Measurements from ENCODE around the gene SPTBN4.

The SPTBN4 gene

DNA sequence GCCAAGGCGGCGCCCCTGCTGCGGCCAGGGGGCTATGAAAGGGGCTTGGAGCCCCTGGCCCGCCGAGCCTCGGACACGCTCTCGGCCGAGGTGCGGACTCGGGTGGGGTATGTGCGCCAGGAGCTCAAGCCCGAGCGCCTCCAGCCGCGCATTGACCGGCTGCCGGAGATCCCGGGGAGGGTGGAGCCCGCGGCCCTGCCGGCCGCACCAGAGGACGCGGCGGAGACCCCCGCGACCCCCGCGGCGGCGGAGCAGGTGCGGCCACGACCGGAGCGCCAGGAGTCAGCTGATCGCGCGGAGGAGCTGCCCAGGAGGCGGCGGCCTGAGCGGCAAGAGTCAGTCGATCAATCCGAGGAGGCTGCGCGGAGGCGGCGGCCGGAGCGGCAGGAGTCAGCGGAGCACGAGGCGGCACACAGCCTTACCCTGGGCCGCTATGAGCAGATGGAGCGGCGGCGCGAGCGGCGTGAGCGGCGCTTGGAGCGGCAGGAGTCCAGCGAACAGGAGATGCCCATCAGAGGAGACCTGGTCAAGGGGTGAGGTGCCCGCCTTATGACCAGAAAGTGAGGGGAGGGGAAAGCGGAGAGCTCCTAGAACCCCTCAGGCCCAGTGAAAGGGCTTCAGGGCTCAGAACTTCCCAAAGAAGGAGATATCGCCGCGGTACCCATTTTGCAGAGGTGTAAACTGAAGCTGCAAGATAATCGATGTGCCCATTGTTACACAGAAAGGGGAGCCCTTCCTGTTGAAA lies 101.1 kb downstream of the SPTBN4 start:
- Mint-ChIP-seq H3K4me3 (peak overlapping the region; percentile 42), H3K27me3 (peaks cover 20% of the 10 kb centered on the region), H3K27ac (no peak overlapping the region), H3K9me3 (peaks cover 4% of the 10 kb centered on the region), H3K4me1 (peaks cover 17% of the 10 kb centered on the region), H3K36me3 (no peaks in the 10 kb centered on the region)

DNA sequence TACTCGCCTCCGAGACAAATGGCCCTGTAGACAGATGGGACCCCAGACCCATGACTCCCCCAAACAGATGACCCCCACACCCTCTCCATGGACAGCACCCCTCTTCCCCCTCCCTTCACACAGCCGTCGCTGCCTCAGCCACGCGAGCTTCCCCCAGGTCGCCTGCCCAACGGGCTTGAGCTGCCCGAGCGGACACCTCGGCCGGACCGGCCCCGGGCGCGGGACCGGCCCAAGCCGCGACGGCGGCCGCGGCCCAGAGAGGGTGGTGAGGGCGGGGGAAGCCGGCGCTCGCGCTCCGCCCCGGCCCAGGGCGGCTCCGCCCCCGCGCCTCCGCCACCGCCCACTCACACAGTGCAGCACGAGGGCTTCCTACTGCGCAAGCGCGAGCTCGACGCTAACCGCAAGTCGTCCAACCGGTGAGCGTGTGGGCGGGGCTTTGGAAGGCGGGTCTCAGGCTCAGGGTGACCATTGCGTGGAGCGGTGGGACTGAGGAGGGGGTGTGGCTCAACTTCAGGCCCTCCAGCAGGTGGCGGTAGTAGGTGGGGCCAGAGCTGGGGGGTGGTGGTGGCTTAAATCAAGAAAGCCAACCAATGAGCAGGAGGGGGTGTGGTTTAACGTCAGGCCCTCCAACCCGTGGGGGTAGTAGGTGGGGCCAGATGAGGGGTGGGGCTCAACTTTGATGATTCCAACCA lies 103.7 kb downstream of the SPTBN4 start:
- Mint-ChIP-seq H3K27me3 (peaks cover 11% of the 10 kb centered on the region), H3K4me3 (peak overlapping the region; percentile 84), H3K36me3 (no peaks in the 10 kb centered on the region), H3K9me3 (peaks cover 4% of the 10 kb centered on the region), H3K4me1 (peaks cover 17% of the 10 kb centered on the region), H3K27ac (peak overlapping the region; percentile 62)

DNA sequence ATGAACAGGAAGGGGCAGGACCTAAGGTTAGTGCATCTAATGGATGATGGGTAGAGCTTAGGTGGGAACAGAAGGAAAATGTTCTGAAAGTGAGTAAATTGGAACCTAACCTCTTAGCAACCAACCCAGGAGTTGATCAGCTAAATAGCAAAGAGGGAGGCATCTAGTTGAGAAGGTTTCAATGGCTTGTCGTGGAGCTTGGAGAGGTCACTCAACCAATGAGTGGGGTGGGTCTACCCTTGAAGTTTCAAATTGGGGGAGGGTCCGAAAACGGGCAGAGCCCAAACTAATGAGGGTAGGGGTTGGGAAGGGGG lies 104.2 kb downstream of the SPTBN4 start:
- Mint-ChIP-seq H3K4me1 (peaks cover 19% of the 10 kb centered on the region), H3K4me3 (peak overlapping the region; percentile 84), H3K9me3 (peaks cover 4% of the 10 kb centered on the region), H3K27ac (peak overlapping the region; percentile 62), H3K27me3 (peaks cover 11% of the 10 kb centered on the region), H3K36me3 (no peaks in the 10 kb centered on the region)

DNA sequence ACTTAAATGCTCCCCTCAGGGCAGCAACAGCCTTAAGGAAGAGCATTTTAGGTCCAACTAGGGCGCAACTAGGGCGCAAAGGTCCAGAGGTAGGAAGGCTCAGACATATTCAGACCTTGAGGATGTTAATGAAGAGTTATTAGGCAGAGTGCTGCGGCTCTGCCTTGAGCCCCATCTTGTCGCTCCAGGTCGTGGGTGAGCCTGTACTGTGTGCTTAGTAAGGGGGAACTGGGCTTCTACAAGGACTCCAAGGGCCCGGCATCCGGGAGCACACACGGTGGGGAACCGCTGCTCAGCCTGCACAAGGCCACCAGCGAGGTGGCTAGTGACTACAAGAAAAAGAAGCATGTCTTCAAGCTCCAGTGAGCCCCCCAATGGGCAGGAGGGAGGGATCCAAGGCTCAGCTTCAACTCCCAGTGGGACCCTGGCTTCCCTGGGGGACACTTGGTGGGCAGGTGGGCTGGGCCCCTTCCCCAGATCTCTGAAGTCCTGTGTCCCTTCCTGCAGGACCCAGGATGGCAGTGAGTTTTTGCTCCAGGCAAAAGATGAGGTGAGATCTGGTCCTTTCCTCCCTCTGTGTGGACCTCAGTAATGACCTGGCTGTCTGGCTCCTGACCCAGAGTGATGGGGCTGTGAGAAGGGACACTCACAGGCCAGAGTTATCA lies 105.2 kb downstream of the SPTBN4 start:
- peaks cover 6% of the 10 kb centered on the region for H3K27me3 Mint-ChIP-seq
- H3K9me3 Mint-ChIP-seq = peaks cover 4% of the 10 kb centered on the region
- no peak overlapping the region for H3K27ac Mint-ChIP-seq
- no peak overlapping the region for H3K4me3 Mint-ChIP-seq
- H3K4me1 Mint-ChIP-seq = peaks cover 20% of the 10 kb centered on the region
- H3K36me3 Mint-ChIP-seq = no peaks in the 10 kb centered on the region

DNA sequence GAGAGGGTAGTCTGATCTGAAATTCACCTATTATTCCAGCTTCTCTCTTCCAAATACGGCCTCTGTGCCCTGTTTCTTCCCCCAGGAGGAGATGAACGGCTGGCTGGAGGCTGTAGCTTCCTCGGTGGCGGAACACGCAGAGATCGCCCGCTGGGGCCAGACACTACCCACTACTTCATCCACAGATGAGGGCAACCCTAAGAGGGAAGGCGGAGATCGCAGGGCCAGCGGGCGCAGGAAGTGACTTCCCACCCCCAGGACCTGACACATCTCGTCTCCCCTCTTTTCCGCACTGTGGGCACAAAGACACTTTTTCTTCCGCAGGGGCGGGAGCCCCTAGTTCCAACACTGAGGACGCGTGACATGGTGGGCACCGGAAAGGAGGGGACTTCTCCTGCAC lies 108.5 kb downstream of the SPTBN4 start:
- Mint-ChIP-seq H3K36me3 (peaks cover 5% of the 10 kb centered on the region), H3K4me3 (peak overlapping the region; percentile 55), H3K27ac (peak overlapping the region; percentile 18), H3K27me3 (no peaks in the 10 kb centered on the region), H3K4me1 (peaks cover 24% of the 10 kb centered on the region), H3K9me3 (peaks cover 4% of the 10 kb centered on the region)

DNA sequence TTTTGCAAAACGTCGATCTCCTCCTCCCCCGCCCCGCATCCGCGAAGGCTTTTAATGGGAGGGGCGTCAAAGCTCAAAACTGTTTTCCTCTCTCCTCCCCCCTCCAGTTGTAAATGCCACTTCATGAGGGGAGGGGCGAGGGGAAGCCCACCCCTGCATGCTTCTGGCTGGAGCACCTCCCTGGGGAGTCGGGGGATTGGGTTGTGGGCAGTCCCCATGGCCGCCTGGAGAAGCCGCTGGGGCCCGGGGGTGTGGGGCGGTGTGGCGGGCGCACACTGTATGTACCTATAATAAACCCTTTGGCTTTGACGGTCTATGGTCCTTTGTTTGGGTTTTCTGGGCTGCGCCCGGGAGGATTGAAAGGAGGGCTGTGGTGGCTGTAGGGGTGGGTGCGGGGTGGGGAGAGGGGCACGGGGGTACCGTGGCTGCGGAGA lies 109.4 kb downstream of the SPTBN4 start:
- Mint-ChIP-seq H3K4me3 (peak overlapping the region; percentile 87), H3K36me3 (peaks cover 7% of the 10 kb centered on the region), H3K27me3 (no peaks in the 10 kb centered on the region), H3K4me1 (peaks cover 18% of the 10 kb centered on the region), H3K9me3 (no peaks in the 10 kb centered on the region), H3K27ac (peak overlapping the region; percentile 72)

DNA sequence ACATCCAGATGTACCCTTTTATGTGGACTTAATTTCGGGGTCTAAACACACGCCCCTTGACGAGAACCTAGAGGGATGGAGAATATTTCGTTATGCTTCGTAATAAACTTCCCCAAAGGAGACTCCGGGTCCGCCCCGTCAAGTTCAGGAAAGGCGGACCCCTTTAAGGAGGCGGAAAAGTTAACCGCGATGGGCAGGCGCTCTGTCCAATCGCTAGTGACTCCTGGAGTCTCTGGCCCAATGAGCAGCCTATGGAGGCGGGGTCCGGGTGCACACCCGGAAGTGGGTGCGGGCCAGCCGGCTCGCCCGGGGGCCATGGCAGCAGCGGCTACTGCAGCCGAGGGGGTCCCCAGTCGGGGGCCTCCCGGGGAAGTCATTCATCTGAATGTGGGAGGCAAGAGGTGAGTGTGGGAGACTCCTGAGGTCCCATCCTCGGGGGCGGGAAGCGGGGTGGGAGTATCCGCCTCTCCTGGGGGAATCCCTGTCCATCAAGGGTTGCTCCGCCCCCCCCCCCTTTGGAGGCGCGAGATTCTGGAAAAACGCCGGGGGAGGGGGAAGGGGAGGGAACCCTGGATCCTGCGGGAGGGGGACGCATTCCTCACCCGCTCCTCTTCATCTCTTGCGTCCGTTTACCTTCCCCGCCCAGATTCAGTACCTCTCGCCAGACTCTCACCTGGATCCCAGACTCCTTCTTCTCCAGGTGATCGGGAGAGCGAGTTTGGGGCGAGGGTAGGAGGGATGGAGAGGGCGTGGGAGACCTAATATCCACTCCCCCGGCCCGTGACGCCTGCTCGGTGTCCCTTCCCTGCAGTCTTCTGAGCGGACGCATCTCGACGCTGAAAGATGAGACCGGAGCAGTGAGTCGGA lies 110.0 kb downstream of the SPTBN4 start, which contains the start of gene SHKBP1:
Gene SHKBP1, plus strand, starts transcription at position 289 of the 867 bp plus-strand sequence. Its CDS starts 27 bp downstream, at position 316.
- H3K4me3 Mint-ChIP-seq = peak within 1 kb of the TSS; percentile 87
- peaks cover 7% of the 10 kb centered on the region for H3K36me3 Mint-ChIP-seq
- H3K4me1 Mint-ChIP-seq = peaks cover 18% of the 10 kb centered on the region
- no peaks in the 10 kb centered on the region for H3K27me3 Mint-ChIP-seq
- H3K9me3 Mint-ChIP-seq = no peaks in the 10 kb centered on the region
- H3K27ac Mint-ChIP-seq = peak within 1 kb of the TSS; percentile 72

DNA sequence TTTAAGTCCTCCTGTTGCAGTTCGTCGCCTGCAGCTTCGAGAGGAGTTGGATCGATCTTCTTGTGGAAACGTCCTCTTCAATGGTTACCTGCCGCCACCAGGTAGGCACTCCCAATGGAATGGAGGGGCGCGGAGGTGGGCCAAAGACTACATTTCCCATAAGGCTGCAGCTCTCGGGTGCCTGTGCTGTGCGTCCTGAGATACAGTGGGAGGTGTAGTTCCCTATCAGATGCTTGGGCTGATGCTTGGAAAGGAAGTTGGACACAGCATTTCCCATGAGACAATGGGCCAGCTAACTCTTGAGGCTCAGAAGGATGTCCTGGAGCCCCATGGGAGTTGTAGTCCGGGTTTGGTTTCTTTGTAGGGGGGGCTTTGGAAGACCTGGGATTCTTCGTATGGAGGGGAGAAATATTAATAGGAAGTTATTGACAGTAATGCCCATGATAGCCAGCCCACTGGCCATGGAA lies 111.7 kb downstream of the SPTBN4 start:
- H3K36me3 Mint-ChIP-seq = peaks cover 7% of the 10 kb centered on the region
- peak overlapping the region; percentile 87 for H3K4me3 Mint-ChIP-seq
- peak overlapping the region; percentile 30 for H3K27ac Mint-ChIP-seq
- no peaks in the 10 kb centered on the region for H3K9me3 Mint-ChIP-seq
- peaks cover 18% of the 10 kb centered on the region for H3K4me1 Mint-ChIP-seq
- no peaks in the 10 kb centered on the region for H3K27me3 Mint-ChIP-seq

DNA sequence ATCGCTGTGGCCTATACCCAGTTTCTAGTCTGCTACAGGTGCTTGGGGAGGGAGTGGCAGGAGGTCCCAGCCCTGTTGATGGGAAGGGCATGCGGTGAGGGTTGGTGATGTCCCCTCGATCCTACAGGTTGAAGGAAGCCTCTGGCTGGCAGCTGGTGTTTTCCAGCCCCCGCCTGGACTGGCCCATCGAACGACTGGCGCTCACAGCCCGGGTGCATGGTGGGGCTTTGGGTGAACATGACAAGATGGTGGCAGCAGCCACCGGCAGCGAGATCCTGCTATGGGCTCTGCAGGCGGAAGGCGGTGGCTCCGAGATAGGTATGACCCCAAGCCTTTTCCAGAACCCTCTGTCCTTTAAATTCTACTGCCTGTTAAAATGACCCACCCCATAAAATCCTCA lies 113.8 kb downstream of the SPTBN4 start:
- Mint-ChIP-seq H3K36me3 (peaks cover 10% of the 10 kb centered on the region), H3K4me3 (no peak overlapping the region), H3K9me3 (no peaks in the 10 kb centered on the region), H3K27me3 (no peaks in the 10 kb centered on the region), H3K4me1 (peaks cover 18% of the 10 kb centered on the region), H3K27ac (no peak overlapping the region)

DNA sequence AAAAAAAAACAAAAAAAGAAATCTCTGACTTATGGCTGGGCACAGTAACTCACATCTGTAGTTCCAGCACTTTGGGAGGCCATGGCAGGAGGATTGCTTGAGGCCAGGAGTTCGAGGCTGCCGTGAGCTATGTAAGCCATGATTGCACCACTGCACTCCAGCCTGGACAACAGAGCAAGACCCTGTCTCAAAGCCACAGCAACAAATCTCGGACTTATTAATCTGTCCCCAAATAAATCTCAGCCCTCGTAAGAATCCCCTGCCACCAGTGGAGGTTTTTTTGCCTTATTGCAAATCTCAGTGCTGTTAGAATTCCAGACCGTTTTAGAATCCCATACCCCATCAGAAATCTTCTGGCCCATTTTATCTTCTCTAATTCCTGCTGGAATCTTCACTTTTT lies 114.7 kb downstream of the SPTBN4 start:
- peaks cover 22% of the 10 kb centered on the region for H3K4me1 Mint-ChIP-seq
- no peaks in the 10 kb centered on the region for H3K9me3 Mint-ChIP-seq
- no peaks in the 10 kb centered on the region for H3K27me3 Mint-ChIP-seq
- peaks cover 12% of the 10 kb centered on the region for H3K36me3 Mint-ChIP-seq
- no peak overlapping the region for H3K27ac Mint-ChIP-seq
- no peak overlapping the region for H3K4me3 Mint-ChIP-seq

DNA sequence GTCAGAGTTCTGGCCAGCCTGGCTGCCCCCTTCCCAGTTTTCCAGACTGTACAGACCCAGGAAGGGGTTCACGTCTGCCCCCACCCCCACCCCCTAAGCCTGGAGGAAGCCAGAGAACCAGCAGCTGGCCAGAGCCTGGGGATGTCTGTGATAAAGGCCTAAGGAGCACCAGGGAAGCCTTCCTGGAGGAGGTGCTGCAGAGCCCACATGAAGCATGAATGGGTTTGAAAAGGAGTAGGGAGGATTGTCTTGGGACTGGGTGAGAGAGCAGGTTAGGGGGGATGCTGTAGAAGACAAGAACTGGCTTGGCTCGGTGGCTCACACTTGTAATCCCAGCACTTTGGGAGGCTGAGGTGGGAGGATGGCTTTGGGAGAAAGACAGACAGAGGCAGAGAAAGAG lies 115.7 kb downstream of the SPTBN4 start:
- H3K27ac Mint-ChIP-seq = peak overlapping the region; percentile 0
- H3K36me3 Mint-ChIP-seq = peaks cover 16% of the 10 kb centered on the region
- peaks cover 21% of the 10 kb centered on the region for H3K4me1 Mint-ChIP-seq
- H3K9me3 Mint-ChIP-seq = no peaks in the 10 kb centered on the region
- no peaks in the 10 kb centered on the region for H3K27me3 Mint-ChIP-seq
- no peak overlapping the region for H3K4me3 Mint-ChIP-seq

DNA sequence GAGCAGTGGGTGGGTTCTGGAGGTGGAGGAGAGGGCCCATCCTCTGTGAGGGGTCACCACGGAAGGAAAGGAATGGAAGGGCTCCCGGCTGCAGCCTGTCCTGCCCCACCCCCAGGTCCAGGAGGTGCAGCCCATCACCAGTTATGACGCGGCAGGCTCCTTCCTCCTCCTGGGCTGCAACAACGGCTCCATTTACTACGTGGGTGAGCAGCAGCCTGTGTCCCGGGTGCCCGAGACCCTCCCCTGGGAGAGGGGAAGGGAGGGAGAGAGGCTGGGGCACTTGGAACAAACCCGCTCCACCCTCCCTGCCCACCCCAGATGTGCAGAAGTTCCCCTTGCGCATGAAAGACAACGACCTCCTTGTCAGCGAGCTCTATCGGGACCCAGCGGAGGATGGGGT lies 116.5 kb downstream of the SPTBN4 start:
- no peaks in the 10 kb centered on the region for H3K27me3 Mint-ChIP-seq
- no peak overlapping the region for H3K4me3 Mint-ChIP-seq
- no peaks in the 10 kb centered on the region for H3K9me3 Mint-ChIP-seq
- H3K4me1 Mint-ChIP-seq = peaks cover 13% of the 10 kb centered on the region
- peaks cover 15% of the 10 kb centered on the region for H3K36me3 Mint-ChIP-seq
- H3K27ac Mint-ChIP-seq = no peak overlapping the region

DNA sequence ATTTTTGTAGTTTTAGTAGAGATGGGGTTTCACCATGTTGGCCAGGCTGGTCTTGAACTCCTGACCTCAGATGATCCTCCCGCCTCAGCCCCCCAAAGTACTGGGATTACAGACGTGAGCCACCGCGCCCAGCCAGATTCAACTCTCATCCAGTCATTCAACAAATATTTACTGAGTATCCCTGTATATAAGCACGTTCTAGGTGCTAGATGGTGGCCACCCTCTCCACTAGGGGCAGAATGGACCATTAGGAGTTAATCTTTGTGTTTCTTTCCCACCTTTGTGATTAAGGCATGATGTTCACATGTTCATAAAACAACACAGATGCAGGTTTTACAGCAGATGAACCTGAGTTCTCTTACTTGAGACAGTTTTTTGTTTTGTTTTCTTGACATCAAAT lies 117.2 kb downstream of the SPTBN4 start:
- Mint-ChIP-seq H3K36me3 (peaks cover 13% of the 10 kb centered on the region), H3K27ac (no peak overlapping the region), H3K27me3 (no peaks in the 10 kb centered on the region), H3K9me3 (no peaks in the 10 kb centered on the region), H3K4me1 (peaks cover 8% of the 10 kb centered on the region), H3K4me3 (no peak overlapping the region)

DNA sequence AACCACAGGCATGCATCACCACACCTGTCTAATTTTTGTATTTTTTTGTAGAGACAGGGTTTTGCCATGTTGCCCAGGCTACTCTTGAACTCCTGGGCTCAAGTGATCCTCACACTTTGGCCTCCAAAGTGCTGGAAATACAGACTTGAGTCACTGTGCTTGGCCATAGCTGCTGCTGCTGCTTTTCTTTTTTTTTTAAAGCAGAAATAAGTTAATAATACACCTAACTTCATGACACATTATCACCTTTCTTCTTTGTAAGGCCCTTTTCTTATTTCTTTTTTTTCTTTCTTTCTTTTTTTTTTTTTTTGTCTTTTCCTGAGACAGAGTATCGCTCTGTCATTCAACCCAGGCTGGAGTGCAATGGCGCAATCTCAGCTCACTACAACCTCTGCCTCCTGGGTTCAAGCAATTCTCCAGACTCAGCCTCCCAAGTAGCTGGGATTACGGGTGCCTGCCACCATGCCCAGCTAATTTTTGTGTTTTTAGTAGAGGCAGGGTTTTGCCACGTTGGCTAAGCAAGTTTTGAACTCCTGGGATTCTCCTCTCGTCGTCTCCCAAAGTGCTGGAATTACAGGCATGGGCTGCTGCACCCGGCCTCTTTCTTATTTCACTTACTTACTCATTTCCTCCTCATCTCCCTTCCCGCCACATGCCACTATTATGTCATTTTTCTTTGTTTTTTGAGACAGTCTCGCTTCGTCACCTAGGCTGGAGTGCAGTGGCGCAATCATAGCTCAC lies 118.6 kb downstream of the SPTBN4 start:
- peaks cover 8% of the 10 kb centered on the region for H3K4me1 Mint-ChIP-seq
- H3K9me3 Mint-ChIP-seq = no peaks in the 10 kb centered on the region
- no peaks in the 10 kb centered on the region for H3K27me3 Mint-ChIP-seq
- peaks cover 13% of the 10 kb centered on the region for H3K36me3 Mint-ChIP-seq
- no peak overlapping the region for H3K4me3 Mint-ChIP-seq
- peak overlapping the region; percentile 66 for H3K27ac Mint-ChIP-seq
